Mesendoderm (in vitro differentiated cells): ENCODE measurements around the gene ERG.

Experiments
- DNase-seq: peaks from one replicate; pipeline ENCODE4 v3.0.0; 2013
- H2AK5ac ChIP-seq: 2 replicates; pipeline ENCODE4 v1.6.1; 2013; ENCODE audit warnings: low read length, inconsistent platforms
- H2BK120ac ChIP-seq: 2 replicates; pipeline ENCODE4 v1.6.1; 2013; ENCODE audit warnings: low read depth, mild to moderate bottlenecking, low read length, moderate library complexity, mixed read lengths
- H2BK15ac ChIP-seq: replicated peaks from 2 replicates; pipeline ENCODE4 v1.6.1; 2013; ENCODE audit warnings: low read depth, mild to moderate bottlenecking, moderate library complexity
- H2BK5ac ChIP-seq: 2 replicates; pipeline ENCODE4 v1.6.1; 2013; ENCODE audit warnings: low read length, inconsistent platforms
- H3K18ac ChIP-seq: 2 replicates; pipeline ENCODE4 v1.6.1; 2013; ENCODE audit warnings: mild to moderate bottlenecking, low read length, mixed read lengths
- H3K23ac ChIP-seq: one replicate; pipeline ENCODE4 v1.6.1; 2013; ENCODE audit warnings: low read length
- H3K27ac ChIP-seq: 2 replicates; pipeline ENCODE4 v1.5.1; 2013; ENCODE audit warnings: low read depth, mild to moderate bottlenecking, inconsistent platforms, low read length, moderate library complexity
- H3K27me3 ChIP-seq: 2 replicates; pipeline ENCODE4 v1.6.1; 2013; ENCODE audit warnings: low read length, control low read depth, mild to moderate bottlenecking, inconsistent platforms; ENCODE audit not compliant: insufficient read depth, poor library complexity
- H3K36me3 ChIP-seq: 2 replicates; pipeline ENCODE4 v1.6.1; 2013; ENCODE audit warnings: low read length, inconsistent platforms; ENCODE audit not compliant: control insufficient read depth, insufficient read depth
- H3K4ac ChIP-seq: one replicate; pipeline ENCODE4 v1.6.1; 2013; ENCODE audit warnings: low read depth, mild to moderate bottlenecking, low read length, moderate library complexity
- H3K4me1 ChIP-seq: 2 replicates; pipeline ENCODE4 v1.6.1; 2013; ENCODE audit warnings: low read depth, low read length, inconsistent platforms; ENCODE audit not compliant: control insufficient read depth
- H3K4me2 ChIP-seq: 2 replicates; pipeline ENCODE4 v1.6.1; 2013; ENCODE audit warnings: low read length
- H3K4me3 ChIP-seq: 2 replicates; pipeline ENCODE4 v1.5.1; 2013; ENCODE audit warnings: mild to moderate bottlenecking, low read length
- H3K56ac ChIP-seq: one replicate; pipeline ENCODE4 v1.6.1; 2013; ENCODE audit warnings: low read length
- H3K79me1 ChIP-seq: 2 replicates; pipeline ENCODE4 v1.6.1; 2013; ENCODE audit warnings: low read length, inconsistent platforms
- H3K79me2 ChIP-seq: 2 replicates; pipeline ENCODE4 v1.6.1; 2013; ENCODE audit warnings: mild to moderate bottlenecking, low read length; ENCODE audit not compliant: control insufficient read depth, insufficient read depth
- H3K9ac ChIP-seq: 2 replicates; pipeline ENCODE4 v1.6.1; 2013; ENCODE audit warnings: low read length, inconsistent platforms
- H4K5ac ChIP-seq: one replicate; pipeline ENCODE4 v1.6.1; 2013; ENCODE audit warnings: low read length
- H4K8ac ChIP-seq: one replicate; pipeline ENCODE4 v1.6.1; 2013; ENCODE audit warnings: low read depth, mild to moderate bottlenecking, control low read depth, low read length, moderate library complexity
- WGBS: extraction: QIAGEN DNeasy Blood & Tissue Kit; methylation state at CpG from one replicate; pipeline ENCODE4 v1.1.7; 2013; ENCODE audit warnings: low lambda C conversion rate, missing lambda C conversion rate; ENCODE audit not compliant: insufficient coverage; ENCODE audit errors: extremely low coverage; 5-methylcytosine and 5-hydroxymethylcytosine counted together

The ERG gene

DNA sequence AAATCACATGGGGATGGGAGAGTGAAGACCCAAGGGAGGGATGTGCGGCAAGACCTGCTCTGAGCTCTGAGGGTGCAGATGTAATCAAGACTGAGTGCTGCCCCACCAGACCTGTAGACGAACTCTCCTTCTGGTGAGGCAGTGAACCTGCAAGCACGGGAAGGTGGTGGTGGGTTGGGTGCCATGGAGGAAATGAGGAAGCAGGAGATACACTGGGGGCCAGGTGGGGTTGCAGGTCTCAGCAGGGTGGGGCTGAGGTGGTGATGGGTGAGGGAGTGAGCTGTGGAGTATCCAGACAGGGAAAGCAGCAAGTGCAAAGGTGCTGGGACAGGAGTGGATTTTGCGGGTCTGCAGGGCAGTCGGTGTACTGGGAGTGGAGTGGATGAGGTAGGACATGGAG is 139.2 kb downstream of the ERG start:
- Histone ChIP-seq H3K18ac (no peak overlapping the region), H3K23ac (no peak overlapping the region), H3K79me2 (no peaks in the 10 kb centered on the region), H3K4me3 (no peak overlapping the region), H3K4me1 (no peaks in the 10 kb centered on the region), H2BK120ac (no peak overlapping the region), H3K56ac (no peak overlapping the region), H3K27me3 (no peaks in the 10 kb centered on the region), H2BK5ac (no peak overlapping the region), H3K36me3 (no peaks in the 10 kb centered on the region), H3K4me2 (no peak overlapping the region), H3K4ac (no peak overlapping the region), H3K9ac (no peak overlapping the region), H4K5ac (no peak overlapping the region), H3K79me1 (no peaks in the 10 kb centered on the region), H2BK15ac (no peak overlapping the region), H3K27ac (no peak overlapping the region), H2AK5ac (no peak overlapping the region), H4K8ac (no peak overlapping the region)
- DNase-seq, result no peak
- WGBS, result no CpG with 5 or more reads among the region's 5 CpGs

DNA sequence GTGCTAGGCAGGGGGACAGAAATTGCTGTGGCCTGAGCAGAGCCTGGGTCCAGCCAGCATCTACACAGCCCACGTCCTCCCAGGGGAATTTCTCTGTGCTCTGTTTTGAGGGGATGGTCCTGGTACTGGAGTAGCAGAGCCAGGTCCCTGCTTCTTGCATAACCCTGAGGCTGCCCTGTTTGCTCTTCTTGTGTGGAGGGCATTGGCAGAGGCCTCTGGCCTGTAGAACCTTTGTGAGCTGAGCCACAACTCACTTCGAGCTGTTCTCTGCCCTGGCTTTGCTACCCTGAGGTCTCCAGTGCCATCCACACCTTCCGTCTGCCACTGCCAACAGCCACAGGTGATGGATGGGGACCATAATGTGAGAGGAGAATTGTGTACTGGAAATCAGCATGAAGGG is 139.6 kb downstream of the ERG start:
- Histone ChIP-seq H2BK5ac (no peak overlapping the region), H3K79me2 (no peaks in the 10 kb centered on the region), H4K5ac (no peak overlapping the region), H3K27ac (no peak overlapping the region), H3K18ac (no peak overlapping the region), H3K56ac (no peak overlapping the region), H3K36me3 (no peaks in the 10 kb centered on the region), H4K8ac (no peak overlapping the region), H3K4me3 (no peak overlapping the region), H2BK120ac (no peak overlapping the region), H3K23ac (no peak overlapping the region), H3K4me2 (no peak overlapping the region), H2AK5ac (no peak overlapping the region), H3K79me1 (no peaks in the 10 kb centered on the region), H3K4me1 (no peaks in the 10 kb centered on the region), H3K4ac (no peak overlapping the region), H3K9ac (no peak overlapping the region), H3K27me3 (no peaks in the 10 kb centered on the region), H2BK15ac (no peak overlapping the region)
- DNase-seq, result no peak
- no CpG with 5 or more reads among the region's 3 CpGs for WGBS

DNA sequence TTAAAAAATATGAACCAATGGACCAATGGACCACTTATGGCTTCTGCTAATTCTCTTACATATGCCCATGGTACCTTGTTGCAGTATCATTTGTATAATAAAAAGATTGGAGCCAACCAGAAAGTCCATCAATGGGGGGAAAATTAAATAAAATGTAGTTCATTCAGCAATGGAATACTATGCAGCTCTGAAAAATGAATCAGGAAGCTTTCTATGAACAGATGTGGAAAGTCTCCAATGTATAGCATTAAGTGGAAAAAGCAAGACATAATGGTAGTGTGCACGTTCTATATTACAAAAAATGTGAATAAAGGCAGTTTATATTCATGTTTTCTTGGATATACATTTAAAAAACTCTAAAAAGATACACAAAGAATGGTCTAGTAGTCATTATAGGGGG is 140.2 kb downstream of the ERG start:
- no CpG with 5 or more reads among the region's 1 CpG for WGBS
- H3K4me2 ChIP-seq, result no peak overlapping the region
- H2BK120ac ChIP-seq, result no peak overlapping the region
- H3K9ac ChIP-seq, result no peak overlapping the region
- H3K18ac ChIP-seq, result no peak overlapping the region
- no peaks in the 10 kb centered on the region for H3K27me3 ChIP-seq
- no peaks in the 10 kb centered on the region for H3K79me2 ChIP-seq
- no peak overlapping the region for H3K27ac ChIP-seq
- no peak overlapping the region for H3K23ac ChIP-seq
- H3K4me1 ChIP-seq, result no peaks in the 10 kb centered on the region
- no peak overlapping the region for H2AK5ac ChIP-seq
- no peak overlapping the region for H3K56ac ChIP-seq
- no peak overlapping the region for H3K4ac ChIP-seq
- H3K36me3 ChIP-seq, result no peaks in the 10 kb centered on the region
- H4K8ac ChIP-seq, result no peak overlapping the region
- H3K4me3 ChIP-seq, result no peak overlapping the region
- no peak overlapping the region for H2BK5ac ChIP-seq
- DNase-seq, result no peak
- H2BK15ac ChIP-seq, result no peak overlapping the region
- no peaks in the 10 kb centered on the region for H3K79me1 ChIP-seq
- no peak overlapping the region for H4K5ac ChIP-seq

GRCh38 chr21:38356883-38357625 is 141.2 kb downstream of the ERG start:
- Histone ChIP-seq H3K23ac (no peak overlapping the region), H3K27ac (no peak overlapping the region), H2BK120ac (no peak overlapping the region), H4K5ac (no peak overlapping the region), H3K4me1 (peaks cover 2% of the 10 kb centered on the region), H2AK5ac (no peak overlapping the region), H4K8ac (no peak overlapping the region), H3K4ac (no peak overlapping the region), H3K79me2 (no peaks in the 10 kb centered on the region), H2BK15ac (no peak overlapping the region), H3K79me1 (no peaks in the 10 kb centered on the region), H3K36me3 (no peaks in the 10 kb centered on the region), H3K4me2 (no peak overlapping the region), H2BK5ac (no peak overlapping the region), H3K56ac (peak overlapping the region; percentile 10), H3K9ac (no peak overlapping the region), H3K4me3 (no peak overlapping the region), H3K18ac (no peak overlapping the region), H3K27me3 (no peaks in the 10 kb centered on the region)
- peak; percentile 77 for DNase-seq
- WGBS, result no CpG with 5 or more reads among the region's 14 CpGs

DNA sequence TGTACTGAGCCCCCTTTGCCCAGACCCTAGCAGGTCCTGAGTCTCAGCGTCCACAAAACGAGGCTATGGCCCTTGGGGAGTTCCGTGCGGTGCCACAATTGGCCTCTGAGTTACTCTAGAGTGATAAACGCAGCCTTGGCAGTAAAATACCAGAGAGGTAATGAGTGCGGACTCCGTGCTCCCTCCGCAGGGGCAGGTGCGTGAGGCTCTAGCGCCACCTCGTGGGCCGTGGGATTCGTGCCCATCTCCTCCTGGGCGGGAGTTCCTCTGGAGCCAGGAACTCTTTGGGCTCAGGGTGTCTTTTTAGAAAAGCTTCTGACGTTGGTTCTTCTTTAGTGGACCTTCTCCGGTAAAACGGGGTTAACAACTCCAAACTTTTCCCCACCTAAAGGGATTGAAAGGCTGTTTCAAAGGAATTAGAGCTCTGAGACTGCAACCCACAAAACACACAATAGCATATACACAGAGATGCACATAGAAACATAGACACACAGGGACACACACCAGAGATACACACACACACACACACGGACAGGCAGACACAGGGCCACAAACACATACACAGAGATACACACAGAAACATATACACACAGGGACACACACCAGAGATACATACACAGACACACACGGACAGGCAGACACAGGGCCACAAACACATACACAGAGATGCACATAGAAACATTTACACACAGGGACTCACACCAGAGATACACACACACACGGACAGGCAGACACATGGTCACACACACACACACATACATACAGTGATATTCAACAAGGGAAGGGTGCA is 142.1 kb downstream of the ERG start:
- H2BK15ac ChIP-seq, result no peak overlapping the region
- no CpG with 5 or more reads among the region's 20 CpGs for WGBS
- H2BK5ac ChIP-seq, result no peak overlapping the region
- no peaks in the 10 kb centered on the region for H3K79me2 ChIP-seq
- H3K36me3 ChIP-seq, result no peaks in the 10 kb centered on the region
- no peak overlapping the region for H4K5ac ChIP-seq
- H3K4me1 ChIP-seq, result peaks cover 7% of the 10 kb centered on the region
- no peak overlapping the region for H3K23ac ChIP-seq
- H2AK5ac ChIP-seq, result no peak overlapping the region
- no peak overlapping the region for H3K27ac ChIP-seq
- no peak overlapping the region for H3K18ac ChIP-seq
- no peak overlapping the region for H3K9ac ChIP-seq
- H2BK120ac ChIP-seq, result no peak overlapping the region
- no peak overlapping the region for H4K8ac ChIP-seq
- H3K56ac ChIP-seq, result peak overlapping the region; percentile 51
- H3K4me3 ChIP-seq, result no peak overlapping the region
- peak; percentile 76 for DNase-seq
- H3K27me3 ChIP-seq, result no peaks in the 10 kb centered on the region
- H3K4me2 ChIP-seq, result no peak overlapping the region
- no peaks in the 10 kb centered on the region for H3K79me1 ChIP-seq
- no peak overlapping the region for H3K4ac ChIP-seq
